Ectodermal cell (in vitro differentiated cells): ENCODE data around the gene MTREX.

Experiments
- H3K27ac ChIP-seq: 2 replicates; pipeline ENCODE4 v1.7.0; 2013; ENCODE audit warnings: mild to moderate bottlenecking, low read depth, low read length; ENCODE audit not compliant: insufficient read depth, poor library complexity, severe bottlenecking
- H3K27me3 ChIP-seq: 2 replicates; pipeline ENCODE4 v1.7.0; 2013; ENCODE audit warnings: mild to moderate bottlenecking, low read length; ENCODE audit not compliant: insufficient read depth, control insufficient read depth, poor library complexity, severe bottlenecking
- H3K36me3 ChIP-seq: one replicate; pipeline ENCODE4 v1.7.0; 2013; ENCODE audit warnings: low read length; ENCODE audit not compliant: control insufficient read depth, insufficient read depth
- H3K4me1 ChIP-seq: one replicate; pipeline ENCODE4 v1.7.0; 2013; ENCODE audit warnings: low read length; ENCODE audit not compliant: control insufficient read depth, insufficient read depth
- H3K4me3 ChIP-seq: 2 replicates; pipeline ENCODE4 v1.7.0; 2013; ENCODE audit warnings: low read depth, low read length, control low read depth; ENCODE audit not compliant: insufficient read depth
- H3K9me3 ChIP-seq: 2 replicates; pipeline ENCODE4 v1.7.0; 2013; ENCODE audit warnings: mild to moderate bottlenecking, low read length, moderate library complexity; ENCODE audit not compliant: control insufficient read depth
- WGBS, 2 experiments: methylation state at CpG; one replicate each; pipeline ENCODE4 v1.1.7; 2013; ENCODE audit warnings: missing lambda C conversion rate in 2 of 2; 5-methylcytosine and 5-hydroxymethylcytosine counted together

Gene MTREX

GRCh38 chr5:55371145-55371544, 63.4 kb downstream of the MTREX start:
- Histone ChIP-seq H3K4me3 (no peak overlapping the region), H3K27me3 (no peaks in the 10 kb centered on the region), H3K4me1 (no peaks in the 10 kb centered on the region), H3K9me3 (peaks cover 5% of the 10 kb centered on the region), H3K36me3 (peaks cover 42% of the 10 kb centered on the region), H3K27ac (no peak overlapping the region)
- WGBS, 2 experiments = 88 to 100% methylated on average over 1 of the region's 1 CpG

GRCh38 chr5:55372130-55372925, 64.5 kb downstream of the MTREX start:
- Histone ChIP-seq H3K4me1 (no peaks in the 10 kb centered on the region), H3K36me3 (peaks cover 32% of the 10 kb centered on the region), H3K27me3 (no peaks in the 10 kb centered on the region), H3K4me3 (no peak overlapping the region), H3K9me3 (peaks cover 5% of the 10 kb centered on the region), H3K27ac (no peak overlapping the region)
- WGBS, 2 experiments = 94 to 96% methylated on average over 6 to 7 of the region's 7 CpGs

- Histone ChIP-seq H3K4me3 (no peak overlapping the region), H3K36me3 (peaks cover 15% of the 10 kb centered on the region)
- 90 to 100% methylated on average over 1 of the region's 1 CpG for WGBS, 2 experiments
These were observed 70.0 kb downstream of the MTREX start for GRCh38 chr5:55377810-55378209.

GRCh38 chr5:55383254-55383653, 75.5 kb downstream of the MTREX start:
- Histone ChIP-seq H3K27me3 (no peaks in the 10 kb centered on the region), H3K4me1 (no peaks in the 10 kb centered on the region), H3K27ac (no peak overlapping the region), H3K4me3 (no peak overlapping the region), H3K36me3 (peaks cover 14% of the 10 kb centered on the region), H3K9me3 (no peaks in the 10 kb centered on the region)

More at GRCh38 chr5:55377810-55378209, 70.0 kb downstream of the MTREX start:
- Histone ChIP-seq H3K9me3 (no peaks in the 10 kb centered on the region), H3K27ac (no peak overlapping the region), H3K27me3 (no peaks in the 10 kb centered on the region), H3K4me1 (no peaks in the 10 kb centered on the region)

- Histone ChIP-seq H3K27ac (no peak overlapping the region), H3K36me3 (peaks cover 14% of the 10 kb centered on the region), H3K4me3 (no peak overlapping the region), H3K9me3 (no peaks in the 10 kb centered on the region), H3K27me3 (no peaks in the 10 kb centered on the region), H3K4me1 (no peaks in the 10 kb centered on the region)
- WGBS, 2 experiments = 100% methylated on average over 1 of the region's 2 CpGs
These were observed 76.3 kb downstream of the MTREX start for GRCh38 chr5:55384072-55384471.

GRCh38 chr5:55385227-55385626, 77.4 kb downstream of the MTREX start:
- H3K4me3 ChIP-seq = no peak overlapping the region
- WGBS, 2 experiments = 90 to 93% methylated on average over 1 of the region's 1 CpG
- H3K9me3 ChIP-seq = no peaks in the 10 kb centered on the region
- H3K27ac ChIP-seq = no peak overlapping the region
- no peaks in the 10 kb centered on the region for H3K4me1 ChIP-seq
- no peaks in the 10 kb centered on the region for H3K27me3 ChIP-seq
- peaks cover 11% of the 10 kb centered on the region for H3K36me3 ChIP-seq

GRCh38 chr5:55385846-55386245, 78.1 kb downstream of the MTREX start:
- Histone ChIP-seq H3K4me3 (no peak overlapping the region), H3K27ac (no peak overlapping the region), H3K9me3 (no peaks in the 10 kb centered on the region), H3K36me3 (peaks cover 6% of the 10 kb centered on the region), H3K27me3 (no peaks in the 10 kb centered on the region), H3K4me1 (no peaks in the 10 kb centered on the region)
- WGBS, 2 experiments = 93 to 100% methylated on average over 2 to 3 of the region's 3 CpGs

- peaks cover 11% of the 10 kb centered on the region for H3K36me3 ChIP-seq
- no peaks in the 10 kb centered on the region for H3K9me3 ChIP-seq
- H3K27me3 ChIP-seq = no peaks in the 10 kb centered on the region
- no peaks in the 10 kb centered on the region for H3K4me1 ChIP-seq
- H3K27ac ChIP-seq = no peak overlapping the region
- 100% methylated on average over 1 of the region's 1 CpG for WGBS, 2 experiments
- no peak overlapping the region for H3K4me3 ChIP-seq
These were observed 78.6 kb downstream of the MTREX start for GRCh38 chr5:55386356-55386755.

- no peak overlapping the region for H3K27ac ChIP-seq
- H3K36me3 ChIP-seq = peaks cover 20% of the 10 kb centered on the region
- peaks cover 3% of the 10 kb centered on the region for H3K9me3 ChIP-seq
- 95 to 97% methylated on average over 1 of the region's 2 CpGs for WGBS, 2 experiments
- H3K4me1 ChIP-seq = no peaks in the 10 kb centered on the region
- no peak overlapping the region for H3K4me3 ChIP-seq
- H3K27me3 ChIP-seq = no peaks in the 10 kb centered on the region
These were observed 80.1 kb downstream of the MTREX start for GRCh38 chr5:55387865-55388264.

GRCh38 chr5:55391707-55392106, 83.9 kb downstream of the MTREX start:
- 98 to 100% methylated on average over 2 of the region's 2 CpGs for WGBS, 2 experiments
- Histone ChIP-seq H3K4me3 (no peak overlapping the region), H3K9me3 (peaks cover 3% of the 10 kb centered on the region), H3K4me1 (no peaks in the 10 kb centered on the region), H3K27ac (no peak overlapping the region), H3K36me3 (peaks cover 25% of the 10 kb centered on the region), H3K27me3 (no peaks in the 10 kb centered on the region)
